Glutamatergic neuron (in vitro differentiated cells): Measurements from ENCODE around the gene NDUFS8. TPM values are rescaled to one million over a fixed set of nuclear protein-coding genes. Genes with fewer than 3 reads are reported as not detected.

Experiments used
- DNase-seq: peaks from one replicate; pipeline ENCODE4 v3.0.0; 2022
- H3K27ac Mint-ChIP-seq: one replicate; pipeline ENCODE4 v1.8.0; 2020; ENCODE audit warnings: mild to moderate bottlenecking, mixed read lengths, inconsistent platforms; ENCODE audit not compliant: unreplicated experiment
- H3K27me3 Mint-ChIP-seq: one replicate; pipeline ENCODE4 v1.8.0; 2020; ENCODE audit warnings: mild to moderate bottlenecking, moderate library complexity, mixed read lengths, inconsistent platforms; ENCODE audit not compliant: unreplicated experiment
- H3K36me3 Mint-ChIP-seq: one replicate; pipeline ENCODE4 v1.8.0; 2020; ENCODE audit warnings: mild to moderate bottlenecking, mixed read lengths, inconsistent platforms; ENCODE audit not compliant: unreplicated experiment
- H3K4me1 Mint-ChIP-seq: one replicate; pipeline ENCODE4 v1.8.0; 2020; ENCODE audit warnings: mild to moderate bottlenecking, low read depth, mixed read lengths, inconsistent platforms; ENCODE audit not compliant: unreplicated experiment
- H3K4me3 Mint-ChIP-seq: one replicate; pipeline ENCODE4 v1.8.0; 2020; ENCODE audit warnings: mild to moderate bottlenecking, mixed read lengths, inconsistent platforms; ENCODE audit not compliant: unreplicated experiment
- H3K9me3 Mint-ChIP-seq: one replicate; pipeline ENCODE4 v1.8.0; 2020; ENCODE audit warnings: mild to moderate bottlenecking, moderate library complexity, mixed read lengths, inconsistent platforms; ENCODE audit not compliant: unreplicated experiment
- total RNA-seq: library from RNA; stranded (reverse); fragmentation: NEBNext Ultra II Directional; extraction: Animal tissue kit (Norgen Biotek cat#: 25700); gene quantifications from one replicate; pipeline ENCODE4 v1.2.1, GENCODE V29; 2021; ENCODE audit not compliant: unreplicated experiment
- TF ChIP-seq, protein P1 (sequence below): fragments of 200-600 bp; sonication (generic); IDR thresholded peaks from one replicate; pipeline ENCODE4 v1.5.0; 2021; ENCODE audit not compliant: partially characterized antibody, unreplicated experiment

NDUFS8 gene
- total RNA-seq, 1 donor from 2014 or later: 136 TPM

DNA sequence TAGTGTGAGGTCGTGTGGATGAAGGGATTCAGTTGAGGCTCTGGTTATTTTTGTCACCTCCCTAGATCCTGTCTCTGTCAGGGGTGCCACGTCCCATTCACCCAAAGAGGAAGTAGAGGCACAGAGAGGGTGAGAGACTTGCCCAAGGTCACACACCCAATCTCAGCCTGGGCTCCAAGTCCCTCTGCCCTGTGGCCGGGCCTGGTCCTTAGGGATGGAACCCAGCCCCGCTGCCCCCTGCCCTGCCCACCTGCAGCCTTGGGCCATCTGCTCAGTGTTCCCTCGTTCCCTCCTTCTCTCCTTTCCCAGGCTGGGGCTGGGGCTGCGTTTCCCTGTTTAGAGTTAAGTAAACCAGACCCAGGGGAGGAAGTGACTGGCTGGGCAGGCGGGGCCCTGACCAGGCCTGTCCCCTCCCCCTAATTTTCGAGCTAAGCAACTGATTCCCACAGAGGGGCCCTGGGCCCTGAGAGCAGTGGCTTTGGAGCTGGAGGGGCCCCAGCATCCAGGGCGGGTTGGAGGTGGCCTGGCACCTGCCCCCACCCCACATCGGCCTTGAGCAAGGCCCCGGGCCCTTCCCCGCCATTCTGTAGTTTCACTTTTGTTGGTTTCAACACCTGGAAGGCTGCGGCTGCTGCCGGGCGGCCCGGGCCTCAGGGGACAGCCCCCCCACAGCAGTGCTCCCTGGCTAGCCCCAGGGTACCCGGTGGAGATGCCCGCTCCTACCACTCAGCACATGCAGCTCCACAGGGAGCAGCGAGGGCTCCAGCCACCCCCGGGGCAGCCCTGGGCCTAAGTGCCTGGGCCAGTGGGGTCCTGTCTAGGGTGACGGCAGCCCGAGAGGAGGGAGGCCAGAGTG is 9.8 kb downstream of the NDUFS8 start:
- H3K36me3 Mint-ChIP-seq: no peaks in the 10 kb centered on the region
- peak; percentile 72 for DNase-seq

DNA sequence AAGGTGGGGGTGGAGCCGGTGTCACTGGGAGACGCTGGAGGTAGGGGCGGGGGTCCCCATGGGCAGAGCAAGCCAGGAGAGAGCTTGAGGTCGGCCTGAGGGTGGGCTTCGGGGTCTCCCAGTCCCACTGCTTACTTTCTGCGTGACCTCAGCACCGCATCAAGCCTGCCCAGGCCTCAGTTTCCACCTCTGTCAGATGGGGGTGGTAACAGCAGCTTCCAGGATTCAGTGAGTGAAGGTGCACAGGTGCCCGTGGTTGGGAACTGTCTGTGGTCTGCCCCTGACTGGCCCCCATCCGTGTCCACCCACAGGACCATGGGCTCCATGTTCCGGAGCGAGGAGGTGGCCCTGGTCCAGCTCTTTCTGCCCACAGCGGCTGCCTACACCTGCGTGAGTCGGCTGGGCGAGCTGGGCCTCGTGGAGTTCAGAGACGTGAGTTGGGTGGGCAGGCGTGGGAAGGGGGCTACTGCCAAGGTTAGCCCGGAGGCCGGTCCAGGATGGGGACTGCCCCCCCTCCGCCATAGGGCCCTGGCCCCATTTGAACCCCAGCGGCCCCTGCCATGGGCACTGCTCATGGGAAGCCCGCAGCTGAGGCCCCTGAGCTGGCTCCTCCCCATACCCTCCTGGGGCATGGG is 10.6 kb downstream of the NDUFS8 start:
- Mint-ChIP-seq H3K27me3 (peaks cover 3% of the 10 kb centered on the region), H3K4me1 (peaks cover 2% of the 10 kb centered on the region), H3K36me3 (no peaks in the 10 kb centered on the region), H3K9me3 (no peaks in the 10 kb centered on the region), H3K4me3 (no peak overlapping the region), H3K27ac (no peak overlapping the region)
- TF ChIP-seq, protein P1, sequence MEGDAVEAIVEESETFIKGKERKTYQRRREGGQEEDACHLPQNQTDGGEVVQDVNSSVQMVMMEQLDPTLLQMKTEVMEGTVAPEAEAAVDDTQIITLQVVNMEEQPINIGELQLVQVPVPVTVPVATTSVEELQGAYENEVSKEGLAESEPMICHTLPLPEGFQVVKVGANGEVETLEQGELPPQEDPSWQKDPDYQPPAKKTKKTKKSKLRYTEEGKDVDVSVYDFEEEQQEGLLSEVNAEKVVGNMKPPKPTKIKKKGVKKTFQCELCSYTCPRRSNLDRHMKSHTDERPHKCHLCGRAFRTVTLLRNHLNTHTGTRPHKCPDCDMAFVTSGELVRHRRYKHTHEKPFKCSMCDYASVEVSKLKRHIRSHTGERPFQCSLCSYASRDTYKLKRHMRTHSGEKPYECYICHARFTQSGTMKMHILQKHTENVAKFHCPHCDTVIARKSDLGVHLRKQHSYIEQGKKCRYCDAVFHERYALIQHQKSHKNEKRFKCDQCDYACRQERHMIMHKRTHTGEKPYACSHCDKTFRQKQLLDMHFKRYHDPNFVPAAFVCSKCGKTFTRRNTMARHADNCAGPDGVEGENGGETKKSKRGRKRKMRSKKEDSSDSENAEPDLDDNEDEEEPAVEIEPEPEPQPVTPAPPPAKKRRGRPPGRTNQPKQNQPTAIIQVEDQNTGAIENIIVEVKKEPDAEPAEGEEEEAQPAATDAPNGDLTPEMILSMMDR: no peak
- DNase-seq: no peak

More for the DNA sequence above, 9.8 kb downstream of the NDUFS8 start:
- Mint-ChIP-seq H3K9me3 (no peaks in the 10 kb centered on the region), H3K27me3 (peaks cover 3% of the 10 kb centered on the region), H3K27ac (no peak overlapping the region), H3K4me3 (peak overlapping the region; percentile 72), H3K4me1 (peaks cover 2% of the 10 kb centered on the region)
- TF ChIP-seq, protein P1: no peak

DNA sequence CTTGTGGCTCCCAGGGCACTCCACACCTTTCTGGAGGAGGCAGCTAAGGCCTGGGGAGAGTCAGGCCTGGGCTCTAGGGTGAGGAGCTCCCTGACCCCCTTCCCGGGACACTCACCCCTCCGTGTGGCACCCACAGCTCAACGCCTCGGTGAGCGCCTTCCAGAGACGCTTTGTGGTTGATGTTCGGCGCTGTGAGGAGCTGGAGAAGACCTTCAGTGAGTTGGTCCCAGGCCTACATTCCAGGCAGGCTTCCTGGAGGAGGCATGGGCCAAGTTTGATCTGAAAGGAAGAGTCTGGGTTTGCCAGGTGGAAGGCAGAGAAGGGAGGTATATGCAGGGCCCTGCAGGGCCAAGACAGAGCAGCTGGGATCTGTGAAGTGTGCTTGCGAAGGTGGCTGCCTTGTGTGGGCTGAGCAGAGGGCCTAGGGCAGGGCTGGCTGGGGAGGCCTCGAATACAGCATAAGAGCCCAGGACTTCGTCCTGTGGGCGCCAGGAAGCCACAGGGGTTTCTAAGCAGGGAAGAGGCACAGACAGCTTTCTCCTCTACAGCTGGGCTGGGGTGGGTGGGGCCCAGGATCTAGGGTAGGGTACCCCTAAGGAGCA is 11.2 kb downstream of the NDUFS8 start:
- peaks cover 1% of the 10 kb centered on the region for H3K9me3 Mint-ChIP-seq
- H3K4me3 Mint-ChIP-seq: no peak overlapping the region
- H3K4me1 Mint-ChIP-seq: peaks cover 2% of the 10 kb centered on the region
- H3K36me3 Mint-ChIP-seq: no peaks in the 10 kb centered on the region
- H3K27me3 Mint-ChIP-seq: peaks cover 3% of the 10 kb centered on the region
- TF ChIP-seq, protein P1: no peak
- H3K27ac Mint-ChIP-seq: peak overlapping the region; percentile 29
- no peak for DNase-seq

DNA sequence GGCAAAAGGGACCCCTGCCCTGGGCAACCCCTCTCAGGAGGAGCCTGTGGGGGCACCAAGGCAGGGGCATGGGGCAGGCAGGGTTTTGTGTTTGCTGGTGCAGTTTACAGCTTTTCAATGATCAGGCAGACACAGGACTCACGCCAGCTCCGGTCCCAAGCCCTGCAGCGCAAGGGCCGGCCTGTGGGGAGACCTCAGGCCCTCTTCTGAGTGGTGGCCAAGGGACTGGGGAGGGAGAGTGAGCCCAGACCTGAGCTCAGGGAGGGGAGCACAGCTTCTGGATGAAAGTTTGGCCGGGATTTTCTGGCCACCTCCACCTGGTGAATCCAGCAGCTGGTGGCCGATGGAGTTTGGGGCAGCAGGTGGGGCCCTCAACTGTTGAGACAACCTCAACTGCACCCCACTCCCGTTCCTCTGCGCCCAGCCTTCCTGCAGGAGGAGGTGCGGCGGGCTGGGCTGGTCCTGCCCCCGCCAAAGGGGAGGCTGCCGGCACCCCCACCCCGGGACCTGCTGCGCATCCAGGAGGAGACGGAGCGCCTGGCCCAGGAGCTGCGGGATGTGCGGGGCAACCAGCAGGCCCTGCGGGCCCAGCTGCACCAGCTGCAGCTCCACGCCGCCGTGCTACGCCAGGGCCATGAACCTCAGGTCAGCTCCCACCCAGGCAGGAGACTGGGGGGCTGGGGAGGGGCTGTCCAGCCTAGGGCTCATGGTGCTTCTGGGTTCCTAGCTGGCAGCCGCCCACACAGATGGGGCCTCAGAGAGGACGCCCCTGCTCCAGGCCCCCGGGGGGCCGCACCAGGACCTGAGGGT is 11.9 kb downstream of the NDUFS8 start:
- Mint-ChIP-seq H3K4me1 (peaks cover 2% of the 10 kb centered on the region), H3K27ac (no peak overlapping the region), H3K36me3 (no peaks in the 10 kb centered on the region), H3K9me3 (peaks cover 2% of the 10 kb centered on the region), H3K4me3 (no peak overlapping the region), H3K27me3 (peaks cover 3% of the 10 kb centered on the region)
- DNase-seq: no peak
- TF ChIP-seq, protein P1: no peak
